ENCODE data around the gene BATF2.

DNA sequence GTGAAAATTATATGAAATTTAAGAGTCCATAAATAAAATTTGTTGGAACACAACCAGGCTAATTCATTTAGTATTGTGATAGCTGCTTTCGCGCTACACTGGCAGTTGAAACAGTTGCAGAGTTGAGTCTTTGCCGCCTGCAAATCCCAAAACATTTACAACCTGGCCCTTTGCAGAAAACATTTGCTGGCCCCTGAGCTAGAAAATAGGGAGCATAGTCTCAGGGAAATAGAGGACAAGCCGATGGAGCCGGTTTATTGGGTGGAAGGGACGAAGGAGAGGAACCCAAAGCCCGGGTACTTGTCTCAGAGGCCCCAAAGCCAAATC, 43.7 kb upstream of the BATF2 start:
- TF ChIP-seq MYC (IDR thresholded peaks at IDR 0.05; ENCODE audit: low read depth, low read length) (no peak), POLR2A (IDR thresholded peaks at IDR 0.05; ENCODE audit: low read depth, low read length) (no peak), EZH2 (IDR thresholded peaks at IDR 0.05; ENCODE audit: borderline replicate concordance, low read depth, low read length, severe bottlenecking) (no peak), FOS (IDR thresholded peaks at IDR 0.05; ENCODE audit: borderline replicate concordance, insufficient read depth, low read length) (no peak)
- TF ChIP-seq, protein P1, sequence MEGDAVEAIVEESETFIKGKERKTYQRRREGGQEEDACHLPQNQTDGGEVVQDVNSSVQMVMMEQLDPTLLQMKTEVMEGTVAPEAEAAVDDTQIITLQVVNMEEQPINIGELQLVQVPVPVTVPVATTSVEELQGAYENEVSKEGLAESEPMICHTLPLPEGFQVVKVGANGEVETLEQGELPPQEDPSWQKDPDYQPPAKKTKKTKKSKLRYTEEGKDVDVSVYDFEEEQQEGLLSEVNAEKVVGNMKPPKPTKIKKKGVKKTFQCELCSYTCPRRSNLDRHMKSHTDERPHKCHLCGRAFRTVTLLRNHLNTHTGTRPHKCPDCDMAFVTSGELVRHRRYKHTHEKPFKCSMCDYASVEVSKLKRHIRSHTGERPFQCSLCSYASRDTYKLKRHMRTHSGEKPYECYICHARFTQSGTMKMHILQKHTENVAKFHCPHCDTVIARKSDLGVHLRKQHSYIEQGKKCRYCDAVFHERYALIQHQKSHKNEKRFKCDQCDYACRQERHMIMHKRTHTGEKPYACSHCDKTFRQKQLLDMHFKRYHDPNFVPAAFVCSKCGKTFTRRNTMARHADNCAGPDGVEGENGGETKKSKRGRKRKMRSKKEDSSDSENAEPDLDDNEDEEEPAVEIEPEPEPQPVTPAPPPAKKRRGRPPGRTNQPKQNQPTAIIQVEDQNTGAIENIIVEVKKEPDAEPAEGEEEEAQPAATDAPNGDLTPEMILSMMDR (IDR thresholded peaks at IDR 0.05; ENCODE audit: extremely low read depth in 1 of 2, insufficient read depth in 1 of 2, low read depth in 1 of 2, low read length in 2 of 2) = no peak
